ENCODE results near the gene DUSP2.
A peak's percentile ranks its signal among the peaks of the same experiment; 100 is the strongest.

The DUSP2 gene

DNA sequence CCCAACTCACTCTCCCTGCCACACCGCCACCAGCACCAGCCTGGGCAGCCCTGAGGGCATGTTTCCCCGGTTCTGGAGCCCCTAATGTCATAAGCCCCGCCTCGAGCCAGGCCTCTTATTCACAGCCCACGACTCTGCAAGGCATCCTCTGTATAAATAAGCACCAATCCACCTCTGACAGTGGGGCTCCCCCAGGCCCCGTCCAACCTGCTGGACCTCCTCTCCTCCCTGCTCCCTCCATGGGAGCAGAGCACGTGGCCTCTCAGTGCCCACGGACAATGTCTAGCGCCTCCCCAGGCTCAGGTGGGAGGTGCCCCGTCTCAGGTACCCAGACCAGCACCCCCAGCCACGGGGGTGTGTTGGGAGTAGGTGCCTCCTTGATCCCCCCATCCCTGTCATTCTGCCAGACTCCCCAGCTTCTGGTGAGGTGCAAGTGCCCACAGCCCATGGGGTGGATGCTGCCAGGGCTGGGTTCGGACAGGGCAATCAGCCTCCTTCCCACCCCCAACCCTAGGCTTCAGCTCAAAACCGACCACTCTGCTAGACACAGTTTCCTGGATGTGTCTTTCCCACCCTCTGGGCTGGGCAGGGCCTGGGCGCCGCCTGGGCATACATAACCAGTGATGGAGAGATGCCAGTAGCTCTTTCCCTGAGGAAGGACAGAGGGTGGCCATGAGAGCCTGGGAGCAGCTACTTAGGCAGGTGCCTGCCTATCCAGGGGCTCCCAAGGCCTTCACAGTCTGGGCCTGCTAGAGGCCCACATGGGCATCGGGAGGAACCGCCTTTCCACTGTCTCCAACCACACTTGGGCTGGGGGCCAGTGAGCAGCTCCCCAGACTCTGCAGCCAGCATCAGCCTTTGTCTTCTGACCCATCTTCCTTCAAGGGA lies 27.3 kb downstream of the DUSP2 start:
- H3K36me3 Mint-ChIP-seq = no peaks in the 10 kb centered on the region
- no peaks in the 10 kb centered on the region for H3K9me3 Mint-ChIP-seq
- peaks cover 23% of the 10 kb centered on the region for H3K27me3 Mint-ChIP-seq
- H3K27ac Mint-ChIP-seq = peak overlapping the region; percentile 35
- H3K4me1 Mint-ChIP-seq = peaks cover 16% of the 10 kb centered on the region
- H3K4me3 Mint-ChIP-seq = peak overlapping the region; percentile 74

DNA sequence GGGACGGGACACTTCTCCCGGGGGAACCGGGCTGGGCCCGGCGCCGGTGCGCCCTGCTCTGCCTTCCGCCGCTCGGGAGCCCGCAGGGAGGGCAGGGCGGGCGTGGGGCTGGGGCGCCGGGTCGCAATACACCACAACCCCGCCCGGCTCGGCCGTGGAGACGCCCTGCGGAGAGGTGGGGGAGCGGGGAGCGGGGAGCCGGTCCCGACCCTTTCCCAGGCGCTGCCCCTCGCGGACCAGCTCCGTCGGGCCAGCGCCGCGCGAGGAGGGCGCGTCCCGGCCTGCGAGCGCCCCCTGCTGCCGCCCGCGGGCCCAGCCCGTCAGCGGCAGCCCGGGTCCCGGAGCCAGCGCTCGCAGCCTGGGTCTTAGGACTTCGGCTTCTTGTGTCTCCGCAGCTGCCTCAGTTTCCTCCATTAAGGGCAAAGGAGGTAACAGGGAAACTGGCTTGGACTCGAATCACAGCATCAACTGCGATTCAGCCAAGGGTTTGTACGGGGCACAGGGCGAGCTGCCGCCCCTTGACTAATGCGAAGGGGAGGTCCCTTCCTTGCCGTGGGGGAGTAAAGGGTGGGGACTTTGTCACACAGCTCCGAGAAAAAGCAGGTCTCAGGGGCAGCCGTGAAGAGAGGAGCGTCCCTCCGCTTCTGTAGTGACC lies 28.2 kb downstream of the DUSP2 start:
- H3K4me3 Mint-ChIP-seq = peak overlapping the region; percentile 74

DNA sequence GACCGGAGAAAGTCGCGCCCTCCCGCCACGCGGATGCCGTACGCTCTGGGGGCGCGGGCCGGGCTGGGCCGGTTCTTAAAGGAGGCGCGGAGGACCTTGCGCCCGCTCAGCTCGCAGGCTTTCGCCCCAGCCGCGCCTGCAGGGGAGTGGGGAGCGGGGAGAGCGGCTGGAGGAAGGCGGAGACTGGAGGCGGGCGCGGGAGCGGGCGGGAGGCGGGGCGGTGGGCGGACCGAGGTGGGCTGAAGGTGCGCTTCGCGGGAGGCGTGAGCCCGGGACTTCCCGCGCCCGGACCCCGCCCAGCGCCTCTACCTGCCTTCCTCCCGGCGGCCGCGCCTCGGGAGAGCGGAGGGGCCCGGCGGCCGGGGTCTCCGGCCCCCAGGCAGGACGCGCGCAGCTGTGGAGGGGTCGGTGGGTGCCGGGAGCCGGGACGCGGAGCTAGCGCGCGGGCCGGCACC lies 28.8 kb downstream of the DUSP2 start, which contains the start of gene ADRA2B:
Gene ADRA2B, minus strand, starts transcription at position 148 of the 455 bp plus-strand sequence. CDS start 422 bp downstream, outside the sequence.
- peaks cover 21% of the 10 kb centered on the region for H3K27me3 Mint-ChIP-seq
- no peaks in the 10 kb centered on the region for H3K9me3 Mint-ChIP-seq
- H3K4me3 Mint-ChIP-seq = peak within 1 kb of the TSS; percentile 79
- peak within 1 kb of the TSS; percentile 62 for H3K27ac Mint-ChIP-seq
- peaks cover 16% of the 10 kb centered on the region for H3K4me1 Mint-ChIP-seq
- no peaks in the 10 kb centered on the region for H3K36me3 Mint-ChIP-seq

More for the DNA sequence above, 28.2 kb downstream of the DUSP2 start:
- Mint-ChIP-seq H3K27me3 (peaks cover 23% of the 10 kb centered on the region), H3K4me1 (peaks cover 16% of the 10 kb centered on the region), H3K36me3 (no peaks in the 10 kb centered on the region), H3K27ac (no peak overlapping the region), H3K9me3 (no peaks in the 10 kb centered on the region)

DNA sequence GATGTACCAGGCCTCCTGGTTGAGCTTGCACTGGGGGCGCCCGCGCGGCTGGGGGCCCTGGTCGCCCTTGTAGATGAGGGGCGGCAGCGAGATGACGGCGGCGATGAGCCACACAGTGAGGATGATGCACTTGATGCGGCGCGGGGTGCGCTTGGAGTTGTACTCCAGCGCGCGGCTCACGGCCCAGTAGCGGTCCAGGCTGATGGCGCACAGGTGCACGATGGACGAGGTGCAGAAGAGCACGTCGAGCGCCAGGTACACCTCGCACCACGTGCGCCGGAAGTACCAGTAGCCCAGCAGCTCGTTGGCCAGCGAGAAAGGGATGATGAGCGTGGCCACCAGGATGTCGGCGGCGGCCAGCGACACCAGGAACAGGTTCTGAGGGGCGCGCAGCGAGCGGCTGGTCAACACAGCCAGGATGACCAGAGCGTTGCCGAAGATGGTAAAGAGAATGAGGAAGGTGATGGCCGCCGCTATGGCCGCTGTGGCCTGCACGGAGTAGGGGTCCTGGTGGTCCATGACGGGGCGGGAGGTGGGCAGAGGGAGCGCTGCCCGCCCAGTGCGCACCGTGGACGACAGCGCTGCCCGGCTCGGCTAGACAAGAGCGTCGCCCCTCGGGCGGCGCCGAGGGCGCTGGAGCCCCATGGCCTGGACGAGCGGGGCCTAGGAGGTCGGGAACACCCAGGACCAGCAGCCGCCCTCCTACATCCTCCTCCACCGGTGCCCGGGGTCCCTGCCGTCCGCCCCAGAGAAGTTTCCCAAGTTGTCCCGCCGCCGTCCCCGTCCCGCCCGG lies 29.4 kb downstream of the DUSP2 start:
- H3K36me3 Mint-ChIP-seq = no peaks in the 10 kb centered on the region
- peaks cover 16% of the 10 kb centered on the region for H3K4me1 Mint-ChIP-seq
- peaks cover 15% of the 10 kb centered on the region for H3K27me3 Mint-ChIP-seq
- peak overlapping the region; percentile 79 for H3K4me3 Mint-ChIP-seq
- no peaks in the 10 kb centered on the region for H3K9me3 Mint-ChIP-seq
- peak overlapping the region; percentile 62 for H3K27ac Mint-ChIP-seq

DNA sequence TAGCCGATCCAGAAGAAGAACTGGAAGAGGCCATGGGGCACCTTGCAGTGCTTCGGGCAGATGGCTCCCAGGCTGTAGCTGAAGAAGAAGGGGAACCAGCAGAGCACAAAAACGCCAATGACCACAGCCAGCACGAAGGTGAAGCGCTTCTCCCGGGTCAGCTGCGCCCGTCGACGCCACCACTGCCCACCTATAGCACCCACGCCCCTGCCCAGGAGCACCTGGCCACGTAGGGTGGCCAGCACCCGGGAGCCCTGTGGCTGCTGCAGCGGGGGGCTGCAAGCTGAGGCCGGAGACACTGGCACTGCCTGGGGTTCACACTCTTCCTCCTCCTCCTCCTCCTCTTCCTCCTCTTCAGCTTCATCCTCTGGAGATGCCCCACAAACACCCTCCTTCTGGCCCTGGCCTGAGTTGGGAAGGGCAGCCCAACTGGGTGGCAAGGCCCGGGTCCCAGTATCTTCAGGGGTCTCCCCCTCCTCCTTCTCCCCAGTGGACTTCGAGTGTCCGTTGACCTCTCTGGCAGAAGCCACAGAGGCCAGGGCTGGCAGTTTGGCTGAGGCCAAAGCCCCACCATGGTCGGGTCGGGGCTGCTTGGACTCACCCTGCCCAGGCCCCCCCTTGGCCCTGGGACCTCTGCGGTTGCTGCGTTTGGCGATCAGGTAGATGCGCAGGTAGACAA lies 30.2 kb downstream of the DUSP2 start:
- peaks cover 9% of the 10 kb centered on the region for H3K27me3 Mint-ChIP-seq
- H3K4me1 Mint-ChIP-seq = peaks cover 16% of the 10 kb centered on the region
- H3K9me3 Mint-ChIP-seq = no peaks in the 10 kb centered on the region
- H3K27ac Mint-ChIP-seq = no peak overlapping the region
- peak overlapping the region; percentile 79 for H3K4me3 Mint-ChIP-seq
- no peaks in the 10 kb centered on the region for H3K36me3 Mint-ChIP-seq

DNA sequence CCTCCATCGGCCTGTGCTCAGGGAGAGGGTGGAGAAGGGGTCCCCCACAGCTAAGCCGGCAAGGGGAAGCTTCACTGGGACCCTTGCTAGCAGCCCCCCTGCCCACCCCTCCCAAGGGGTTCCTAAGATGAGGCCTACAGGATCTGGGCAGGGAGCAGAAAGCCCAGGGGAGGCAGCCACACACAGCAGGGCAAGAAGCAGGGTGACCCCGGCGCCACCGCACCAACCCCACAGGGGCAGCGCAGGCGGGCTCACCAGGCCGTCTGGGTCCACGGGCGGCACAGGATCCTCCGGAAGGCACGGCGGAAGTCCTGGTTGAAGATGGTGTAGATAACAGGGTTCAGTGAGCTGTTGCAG lies 30.7 kb downstream of the DUSP2 start:
- H3K9me3 Mint-ChIP-seq = no peaks in the 10 kb centered on the region
- peaks cover 6% of the 10 kb centered on the region for H3K27me3 Mint-ChIP-seq
- H3K36me3 Mint-ChIP-seq = no peaks in the 10 kb centered on the region
- no peak overlapping the region for H3K27ac Mint-ChIP-seq
- H3K4me1 Mint-ChIP-seq = peaks cover 16% of the 10 kb centered on the region
- peak overlapping the region; percentile 26 for H3K4me3 Mint-ChIP-seq

DNA sequence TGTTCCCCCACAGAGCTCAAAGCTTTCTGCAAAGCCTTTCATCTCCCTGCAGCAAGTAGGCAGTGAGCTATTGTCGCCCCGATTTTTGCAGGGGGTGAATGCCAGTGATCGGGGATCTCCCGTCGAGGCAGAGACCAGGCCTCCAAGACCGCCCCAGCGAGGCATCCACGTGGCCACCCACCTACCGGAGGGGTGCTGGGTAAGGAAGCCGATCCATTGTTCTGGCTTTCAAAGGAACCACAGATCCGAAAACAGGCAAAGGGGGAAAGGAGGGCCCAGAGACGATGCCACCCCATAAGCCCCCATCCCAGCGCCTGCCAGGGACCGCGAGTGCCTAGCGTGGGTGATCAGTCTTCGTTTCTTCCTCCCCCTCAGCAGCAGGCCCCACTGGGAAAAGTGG lies 31.3 kb downstream of the DUSP2 start:
- Mint-ChIP-seq H3K4me1 (peaks cover 16% of the 10 kb centered on the region), H3K4me3 (no peak overlapping the region), H3K27me3 (peaks cover 2% of the 10 kb centered on the region), H3K9me3 (no peaks in the 10 kb centered on the region), H3K27ac (no peak overlapping the region), H3K36me3 (no peaks in the 10 kb centered on the region)

DNA sequence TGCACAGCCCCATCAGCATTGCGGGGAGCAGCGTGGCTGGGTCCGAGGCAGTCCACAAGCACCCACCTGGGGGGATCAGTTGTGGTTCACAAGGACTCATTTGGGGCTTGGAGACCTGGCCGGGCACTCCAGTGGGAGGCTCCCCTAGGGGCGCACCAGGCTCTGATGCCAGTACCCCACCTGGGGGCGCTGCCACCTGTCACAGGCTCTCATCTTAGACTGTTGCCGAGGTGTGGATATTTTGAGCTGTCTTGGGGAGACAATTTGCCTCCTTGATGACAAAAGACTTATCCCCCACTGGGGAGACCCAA lies 31.9 kb downstream of the DUSP2 start:
- Mint-ChIP-seq H3K36me3 (no peaks in the 10 kb centered on the region), H3K4me3 (no peak overlapping the region), H3K27ac (no peak overlapping the region), H3K9me3 (no peaks in the 10 kb centered on the region), H3K4me1 (peaks cover 16% of the 10 kb centered on the region), H3K27me3 (no peaks in the 10 kb centered on the region)

DNA sequence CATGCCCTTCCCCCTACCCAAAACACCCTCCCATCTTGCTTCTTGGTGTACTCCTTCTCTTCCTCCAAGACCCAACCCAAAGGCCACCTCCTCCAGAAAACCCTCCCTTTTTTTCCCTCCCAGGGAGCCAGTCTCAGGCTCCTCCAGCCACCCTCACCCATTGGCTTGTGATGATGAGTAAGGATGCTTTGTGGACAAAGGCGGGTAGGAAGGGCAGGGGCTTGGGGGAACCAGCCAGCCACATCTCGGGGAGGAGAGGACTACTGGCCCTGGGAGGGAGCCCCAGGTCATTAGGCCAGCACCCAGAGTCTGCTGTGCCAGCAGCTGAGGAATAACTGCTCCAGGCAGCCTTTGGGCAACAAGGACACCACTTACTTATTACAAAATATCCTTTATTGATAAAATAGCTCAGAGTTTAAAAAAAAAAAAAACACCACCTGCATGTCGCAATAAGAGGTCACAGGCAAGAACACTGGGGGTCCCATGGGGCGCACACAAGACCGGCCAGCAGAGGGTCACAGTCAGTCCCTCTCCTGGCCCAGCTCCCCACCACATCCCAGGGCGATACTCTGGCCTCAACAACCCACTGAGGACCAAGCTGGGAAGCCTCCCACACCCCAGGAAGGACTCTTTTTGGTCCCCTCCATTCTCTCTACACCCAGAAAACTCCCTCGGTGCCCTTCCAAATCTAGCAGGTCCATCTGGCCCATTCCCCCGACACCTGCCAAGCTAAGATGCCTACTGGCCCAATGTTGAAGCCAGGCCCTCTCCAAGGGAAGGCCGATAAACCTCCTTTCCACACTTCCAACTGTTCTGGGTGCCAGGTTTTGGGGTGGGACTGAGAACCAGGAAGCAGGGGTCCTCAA lies 32.5 kb downstream of the DUSP2 start:
- H3K36me3 Mint-ChIP-seq = no peaks in the 10 kb centered on the region
- H3K4me3 Mint-ChIP-seq = no peak overlapping the region
- no peaks in the 10 kb centered on the region for H3K9me3 Mint-ChIP-seq
- H3K4me1 Mint-ChIP-seq = peaks cover 14% of the 10 kb centered on the region
- H3K27ac Mint-ChIP-seq = no peak overlapping the region
- no peaks in the 10 kb centered on the region for H3K27me3 Mint-ChIP-seq

DNA sequence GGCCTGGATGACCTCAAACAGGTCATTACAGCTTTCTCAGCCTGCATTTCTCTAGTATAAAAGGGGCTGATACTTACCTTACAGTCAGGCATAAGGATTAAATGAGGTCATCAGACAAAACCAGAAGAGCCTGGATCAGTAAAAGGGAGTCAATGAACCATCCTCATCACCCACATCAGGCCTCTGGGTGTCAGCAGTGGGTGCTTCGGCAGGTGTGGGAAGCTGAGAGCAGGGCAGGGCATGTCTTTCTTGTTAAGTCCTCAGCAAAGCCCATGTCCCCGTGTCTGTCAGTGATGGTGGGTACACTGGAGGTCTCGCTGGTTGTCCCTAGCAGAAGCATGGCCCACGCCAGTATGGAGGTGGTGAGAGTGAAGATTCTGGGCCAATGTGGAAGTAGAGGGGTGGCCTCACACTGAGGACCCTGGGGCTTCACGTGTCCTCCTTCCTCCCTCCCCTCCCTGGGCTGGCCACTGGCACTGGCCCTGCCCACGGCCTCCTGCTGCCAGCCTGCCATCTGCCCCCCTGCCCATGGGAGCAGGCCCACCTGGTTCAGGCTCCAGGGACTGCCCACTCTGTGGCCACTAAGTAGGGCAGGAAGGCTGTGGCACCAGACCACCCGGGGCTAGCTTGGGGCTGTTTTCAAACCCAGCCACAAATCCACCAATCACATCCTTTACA lies 33.3 kb downstream of the DUSP2 start:
- no peak overlapping the region for H3K4me3 Mint-ChIP-seq
- H3K9me3 Mint-ChIP-seq = no peaks in the 10 kb centered on the region
- H3K4me1 Mint-ChIP-seq = peaks cover 7% of the 10 kb centered on the region
- no peaks in the 10 kb centered on the region for H3K27me3 Mint-ChIP-seq
- H3K36me3 Mint-ChIP-seq = no peaks in the 10 kb centered on the region
- no peak overlapping the region for H3K27ac Mint-ChIP-seq

DNA sequence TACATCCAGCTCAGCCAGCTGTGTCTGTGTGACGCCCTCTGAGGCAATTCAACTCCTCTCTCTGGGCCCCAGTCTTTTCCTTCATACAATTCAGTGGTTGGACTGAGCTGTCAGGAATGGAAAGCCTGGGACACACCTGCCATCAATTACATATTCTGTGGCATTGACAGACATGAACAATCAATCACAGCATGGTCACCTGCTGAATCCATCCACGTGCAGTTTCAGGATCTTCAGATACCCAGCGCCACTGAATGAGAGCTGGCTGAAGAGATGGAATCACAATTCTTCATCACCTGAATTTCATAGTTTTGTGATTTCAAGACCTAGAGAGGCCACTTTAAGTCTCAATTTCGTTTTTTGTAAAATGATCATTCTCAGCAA lies 34.0 kb downstream of the DUSP2 start:
- H3K4me3 Mint-ChIP-seq = no peak overlapping the region
- peaks cover 7% of the 10 kb centered on the region for H3K4me1 Mint-ChIP-seq
- no peaks in the 10 kb centered on the region for H3K27me3 Mint-ChIP-seq
- H3K36me3 Mint-ChIP-seq = no peaks in the 10 kb centered on the region
- no peaks in the 10 kb centered on the region for H3K9me3 Mint-ChIP-seq
- no peak overlapping the region for H3K27ac Mint-ChIP-seq

DNA sequence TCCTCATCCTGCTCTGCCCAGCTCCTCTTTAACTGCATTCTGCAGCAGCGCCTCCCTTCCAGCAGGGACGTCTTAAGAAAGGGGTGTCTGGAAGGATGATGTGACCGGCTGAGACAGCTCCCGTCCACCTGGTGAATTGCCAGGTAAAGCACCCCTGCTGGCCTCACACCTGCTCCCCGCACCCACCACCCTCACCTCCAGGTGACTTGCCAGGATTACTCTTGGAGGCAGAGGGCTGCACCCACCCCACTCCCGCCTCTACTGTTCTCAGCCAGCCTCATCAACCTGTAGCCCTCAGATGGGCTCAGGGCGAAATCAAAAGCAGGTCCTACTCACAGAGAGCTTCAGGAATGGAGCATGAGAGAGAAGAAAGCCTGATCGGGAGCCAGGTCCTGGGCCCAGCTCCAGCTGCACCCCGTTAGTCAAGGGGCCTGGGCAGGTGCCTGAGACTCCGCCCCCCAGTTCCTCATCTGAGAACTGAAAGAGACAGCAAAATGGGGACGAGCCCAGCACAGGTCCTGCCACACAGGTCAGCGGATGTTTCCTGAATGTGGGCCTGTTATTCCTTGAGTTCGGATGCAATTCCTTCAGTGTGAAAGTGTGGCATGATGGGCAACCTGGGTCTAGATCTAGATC lies 34.5 kb downstream of the DUSP2 start:
- no peaks in the 10 kb centered on the region for H3K27me3 Mint-ChIP-seq
- no peak overlapping the region for H3K4me3 Mint-ChIP-seq
- H3K36me3 Mint-ChIP-seq = no peaks in the 10 kb centered on the region
- no peaks in the 10 kb centered on the region for H3K9me3 Mint-ChIP-seq
- H3K27ac Mint-ChIP-seq = no peak overlapping the region
- H3K4me1 Mint-ChIP-seq = peaks cover 6% of the 10 kb centered on the region

DNA sequence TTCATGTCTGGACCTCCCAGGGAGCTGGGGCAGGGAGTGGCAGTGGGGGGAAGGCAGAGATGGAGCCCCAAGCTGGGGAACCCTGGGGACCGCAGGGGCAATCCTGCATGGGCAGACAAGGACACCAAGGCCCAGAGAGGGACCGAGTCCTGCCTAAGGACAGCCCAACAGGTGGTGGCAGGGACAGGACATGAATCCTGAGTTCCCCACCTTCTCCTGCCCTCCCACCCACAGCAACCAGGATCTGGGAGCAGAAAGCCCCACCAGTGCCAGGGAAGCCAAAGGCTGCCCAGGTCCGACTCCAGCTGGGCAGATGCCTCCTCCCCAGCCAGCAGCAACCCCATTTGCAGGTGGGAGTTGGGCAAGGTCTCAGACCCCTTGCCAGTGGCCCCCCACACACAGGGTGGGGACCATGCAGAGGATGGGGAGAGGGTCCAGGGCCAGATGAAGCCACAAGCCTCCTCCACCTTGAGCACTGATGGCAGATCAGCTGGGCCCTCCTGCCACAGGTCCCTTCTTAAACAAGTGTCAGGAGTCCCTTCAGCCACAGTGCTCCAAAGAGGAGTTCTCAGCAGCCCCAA lies 35.2 kb downstream of the DUSP2 start:
- Mint-ChIP-seq H3K4me1 (no peaks in the 10 kb centered on the region), H3K4me3 (no peak overlapping the region), H3K27ac (no peak overlapping the region), H3K27me3 (no peaks in the 10 kb centered on the region), H3K9me3 (no peaks in the 10 kb centered on the region), H3K36me3 (peaks cover under 1% of the 10 kb centered on the region)

DNA sequence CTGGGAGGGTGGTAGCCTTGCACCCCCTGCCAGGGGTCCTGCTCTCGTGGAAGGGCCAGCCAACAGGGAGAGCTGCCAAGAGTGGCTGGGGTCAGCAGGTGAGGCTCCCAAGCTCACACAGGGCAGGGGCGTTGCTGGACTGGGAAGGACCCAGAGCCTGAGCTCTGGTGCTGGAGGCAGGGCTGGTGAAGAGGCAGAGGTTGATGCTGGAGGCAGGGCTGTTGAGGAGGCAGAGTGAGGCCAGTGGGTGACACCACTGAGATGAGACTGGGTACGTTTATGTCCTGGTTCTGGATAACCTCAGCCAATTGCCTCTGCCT lies 35.9 kb downstream of the DUSP2 start:
- Mint-ChIP-seq H3K27ac (no peak overlapping the region), H3K9me3 (no peaks in the 10 kb centered on the region), H3K4me3 (no peak overlapping the region), H3K36me3 (peaks cover 1% of the 10 kb centered on the region), H3K4me1 (no peaks in the 10 kb centered on the region), H3K27me3 (no peaks in the 10 kb centered on the region)
